ENCODE results near the gene SLC30A2. TPM values are rescaled to one million over a fixed set of nuclear protein-coding genes. Genes with fewer than 3 reads are reported as not detected.

Gene SLC30A2
- total RNA-seq, 1 donor from 2014 or later = not detected

DNA sequence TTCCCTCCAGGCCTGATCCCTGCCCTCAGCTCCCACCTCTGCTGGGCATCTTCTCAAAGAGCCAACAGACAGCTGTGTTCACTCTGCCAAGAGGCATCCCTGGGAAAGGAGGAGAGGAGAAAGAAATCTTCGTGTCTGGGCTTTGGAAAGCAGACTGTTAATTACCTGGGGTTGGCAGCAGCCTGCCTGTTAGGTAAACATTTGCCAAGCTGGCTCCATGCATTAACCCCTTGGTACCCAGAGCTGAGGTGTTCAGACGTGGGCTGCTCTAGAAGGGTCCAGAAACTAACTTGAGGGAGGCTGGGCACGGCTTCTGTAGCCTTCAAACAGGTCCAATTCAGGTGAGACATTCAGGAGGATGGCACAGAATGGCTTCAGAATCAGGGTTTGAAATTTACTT, 33.1 kb downstream of the SLC30A2 start:
- TF ChIP-seq CTCF (conservative IDR thresholded peaks at IDR 0.05; ENCODE audit: low read depth, low read length) = no peak
- no peak overlapping the region for H3K4me3 ChIP-seq (ENCODE audit: low read depth, low read length)
- no peak for DNase-seq (ENCODE audit: low read depth)

- H3K4me3 ChIP-seq (ENCODE audit: low read depth, low read length) = no peak overlapping the region
- no peak for TF ChIP-seq CTCF (conservative IDR thresholded peaks at IDR 0.05; ENCODE audit: low read depth, low read length)
- no peak for DNase-seq (ENCODE audit: low read depth)
Measured at GRCh38 chr1:26010825-26011224, 35.1 kb downstream of the SLC30A2 start.

GRCh38 chr1:26009796-26010447, 36.0 kb downstream of the SLC30A2 start:
- H3K4me3 ChIP-seq (ENCODE audit: low read depth, low read length) = no peak overlapping the region
- TF ChIP-seq CTCF (conservative IDR thresholded peaks at IDR 0.05; ENCODE audit: low read depth, low read length) = peak; percentile 2
- no peak for DNase-seq (ENCODE audit: low read depth)

- H3K4me3 ChIP-seq (ENCODE audit: low read depth, low read length) = no peak overlapping the region
- no peak for DNase-seq (ENCODE audit: low read depth)
- no peak for TF ChIP-seq CTCF (conservative IDR thresholded peaks at IDR 0.05; ENCODE audit: low read depth, low read length)
Measured at GRCh38 chr1:26006710-26007109, 39.2 kb downstream of the SLC30A2 start.

DNA sequence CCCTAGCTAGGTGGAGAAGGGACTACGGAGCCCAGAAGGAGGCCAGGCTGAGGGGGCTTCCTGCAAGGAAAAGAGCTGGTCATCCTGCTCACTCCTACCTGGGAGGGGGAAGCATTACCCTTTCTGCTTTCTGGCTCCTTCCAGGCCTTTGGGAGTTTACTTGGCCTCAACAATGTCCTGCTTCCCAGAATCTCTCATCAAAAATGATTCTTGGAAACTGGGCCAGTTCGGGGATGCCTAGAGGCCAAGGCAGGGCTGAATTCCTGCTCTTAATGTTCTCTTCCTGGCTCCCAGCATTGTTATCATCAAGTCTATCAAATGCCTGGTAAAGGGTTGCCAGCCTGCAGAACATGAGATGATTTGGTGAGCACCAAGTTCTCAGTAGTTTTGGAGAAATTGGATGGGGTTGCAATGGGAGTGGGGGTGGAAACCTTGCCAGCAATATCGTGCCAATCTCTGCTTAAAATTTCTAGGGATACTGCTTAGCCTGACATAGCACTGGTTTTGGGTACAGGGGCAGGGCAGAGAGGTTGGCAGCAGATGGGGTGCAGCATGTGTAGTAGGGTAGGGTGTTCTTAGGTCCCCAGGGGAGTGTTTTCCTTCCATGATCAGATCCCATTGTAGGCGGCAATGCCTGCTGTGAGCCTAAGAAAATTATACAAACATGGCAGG, 40.3 kb downstream of the SLC30A2 start:
- no peak for TF ChIP-seq CTCF (conservative IDR thresholded peaks at IDR 0.05; ENCODE audit: low read depth, low read length)
- DNase-seq (ENCODE audit: low read depth) = no peak
- H3K4me3 ChIP-seq (ENCODE audit: low read depth, low read length) = no peak overlapping the region

DNA sequence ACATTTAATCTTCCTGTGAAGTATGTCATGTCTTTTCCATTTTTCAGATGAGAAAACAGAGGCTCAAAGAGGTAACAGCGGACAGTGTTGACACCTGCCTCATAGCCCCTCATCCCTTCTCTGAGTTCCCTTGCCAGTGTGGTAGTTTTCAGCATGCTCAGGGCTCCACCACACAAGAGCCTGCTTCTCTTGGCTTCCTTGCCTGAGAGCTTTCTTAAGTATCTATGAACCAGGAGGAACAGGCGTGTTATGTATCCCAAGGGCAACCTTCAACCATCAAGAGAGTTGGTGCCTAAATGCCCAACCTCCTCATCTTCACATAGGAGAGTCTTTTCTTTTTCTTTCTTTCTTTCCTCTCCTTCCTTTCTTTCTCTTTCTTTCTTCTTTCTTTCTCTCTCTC, 42.2 kb downstream of the SLC30A2 start:
- no peak overlapping the region for H3K4me3 ChIP-seq (ENCODE audit: low read depth, low read length)
- no peak for DNase-seq (ENCODE audit: low read depth)
- TF ChIP-seq CTCF (conservative IDR thresholded peaks at IDR 0.05; ENCODE audit: low read depth, low read length) = no peak

- H3K4me3 ChIP-seq (ENCODE audit: low read depth, low read length) = no peak overlapping the region
- DNase-seq (ENCODE audit: low read depth) = no peak
- TF ChIP-seq CTCF (conservative IDR thresholded peaks at IDR 0.05; ENCODE audit: low read depth, low read length) = no peak
Measured at GRCh38 chr1:26003262-26003661, 42.7 kb downstream of the SLC30A2 start.
